Trophoblast cell (in vitro differentiated cells and primary cell): ENCODE results near the gene RAD51D.
A peak's percentile ranks its signal among the peaks of the same experiment; 100 is the strongest.

Experiments used
- DNase-seq, 2 donors: peaks; one replicate each; pipeline ENCODE4 v3.0.0-alpha.2; 2016
- H2AFZ ChIP-seq: 2 replicates; pipeline ENCODE4 v1.6.1; 2013; ENCODE audit warnings: low read length, moderate library complexity, mild to moderate bottlenecking; ENCODE audit not compliant: insufficient read depth, poor library complexity
- H2AK5ac ChIP-seq: 2 replicates; pipeline ENCODE4 v1.6.1; 2013; ENCODE audit warnings: mild to moderate bottlenecking, low read length
- H2BK120ac ChIP-seq: 2 replicates; pipeline ENCODE4 v1.6.1; 2013; ENCODE audit warnings: low read length, mild to moderate bottlenecking, moderate library complexity; ENCODE audit not compliant: insufficient read depth, poor library complexity
- H2BK12ac ChIP-seq: 2 replicates; pipeline ENCODE4 v1.6.1; 2013; ENCODE audit warnings: mild to moderate bottlenecking, low read length, moderate library complexity
- H2BK5ac ChIP-seq: 2 replicates; pipeline ENCODE4 v1.6.1; 2013; ENCODE audit warnings: low read length, low read depth, moderate library complexity, mild to moderate bottlenecking; ENCODE audit not compliant: poor library complexity
- H3K14ac ChIP-seq: 2 replicates; pipeline ENCODE4 v1.6.1; 2013; ENCODE audit warnings: mild to moderate bottlenecking, low read length
- H3K18ac ChIP-seq: 2 replicates; pipeline ENCODE4 v1.6.1; 2013; ENCODE audit warnings: mild to moderate bottlenecking, low read length
- H3K23ac ChIP-seq: 2 replicates; pipeline ENCODE4 v1.6.1; 2013; ENCODE audit warnings: low read length
- H3K27ac ChIP-seq: 2 replicates; pipeline ENCODE4 v1.5.1; 2013; ENCODE audit warnings: low read depth, mild to moderate bottlenecking, inconsistent platforms, low read length, moderate library complexity
- H3K27me3 ChIP-seq: 2 replicates; pipeline ENCODE4 v1.6.1; 2013; ENCODE audit warnings: inconsistent platforms, mild to moderate bottlenecking, low read length, moderate library complexity; ENCODE audit not compliant: insufficient read depth
- H3K36me3 ChIP-seq, 2 experiments: 1 replicate in 1 of 2; 2 replicates in 1 of 2; pipeline ENCODE4 v1.6.1; 2013; ENCODE audit warnings: low read length in 2 of 2, mild to moderate bottlenecking in 2 of 2, moderate library complexity in 1 of 2; ENCODE audit not compliant: insufficient read depth in 2 of 2, control insufficient read depth in 1 of 2
- H3K4ac ChIP-seq: 2 replicates; pipeline ENCODE4 v1.6.1; 2013; ENCODE audit warnings: low read depth, mild to moderate bottlenecking, low read length, moderate library complexity
- H3K4me1 ChIP-seq, 2 experiments: 1 replicate in 1 of 2; 2 replicates in 1 of 2; pipeline ENCODE4 v1.6.1; 2013; ENCODE audit warnings: low read length in 2 of 2, mild to moderate bottlenecking in 2 of 2, moderate library complexity in 1 of 2; ENCODE audit not compliant: insufficient read depth in 2 of 2, control insufficient read depth in 1 of 2
- H3K4me2 ChIP-seq: 2 replicates; pipeline ENCODE4 v1.6.1; 2013; ENCODE audit warnings: inconsistent platforms, mild to moderate bottlenecking, low read length, moderate library complexity
- H3K4me3 ChIP-seq: 2 replicates; pipeline ENCODE4 v1.5.1; 2013; ENCODE audit warnings: mild to moderate bottlenecking, low read depth, low read length, inconsistent platforms
- H3K79me1 ChIP-seq: one replicate; pipeline ENCODE4 v1.6.1; 2013; ENCODE audit warnings: low read length
- H3K79me2 ChIP-seq: 2 replicates; pipeline ENCODE4 v1.6.1; 2013; ENCODE audit warnings: low read length, mild to moderate bottlenecking; ENCODE audit not compliant: control insufficient read depth, insufficient read depth, poor library complexity
- H3K9ac ChIP-seq: 2 replicates; pipeline ENCODE4 v1.6.1; 2013; ENCODE audit warnings: mild to moderate bottlenecking, low read length
- H3K9me3 ChIP-seq: 2 replicates; pipeline ENCODE4 v1.6.1; 2013; ENCODE audit warnings: low read depth, mild to moderate bottlenecking, control low read depth, inconsistent platforms, low read length; ENCODE audit not compliant: insufficient read depth
- H4K12ac ChIP-seq: 2 replicates; pipeline ENCODE4 v1.6.1; 2013; ENCODE audit warnings: low read depth, mild to moderate bottlenecking, low read length, moderate library complexity
- H4K8ac ChIP-seq: 2 replicates; pipeline ENCODE4 v1.6.1; 2013; ENCODE audit warnings: low read depth, mild to moderate bottlenecking, low read length, moderate library complexity
- H4K91ac ChIP-seq: one replicate; pipeline ENCODE4 v1.6.1; 2013; ENCODE audit warnings: low read depth, mild to moderate bottlenecking, low read length, moderate library complexity
- WGBS: extraction: QIAGEN DNeasy Blood & Tissue Kit; methylation state at CpG from one replicate; pipeline ENCODE4 v1.1.7; 2013; ENCODE audit warnings: missing lambda C conversion rate; ENCODE audit not compliant: insufficient read length, insufficient coverage; ENCODE audit errors: extremely low coverage; 5-methylcytosine and 5-hydroxymethylcytosine counted together

RAD51D gene

GRCh38 chr17:35084987-35085386 is 34.7 kb downstream of the RAD51D start:
- H3K23ac ChIP-seq, result no peak overlapping the region
- H4K91ac ChIP-seq, result no peak overlapping the region
- no peak overlapping the region for H2AK5ac ChIP-seq
- H3K4me3 ChIP-seq, result no peak overlapping the region
- peak in 1 of 2 donors; percentile 18 for DNase-seq
- H2BK5ac ChIP-seq, result no peak overlapping the region
- no peaks in the 10 kb centered on the region for H3K27me3 ChIP-seq
- H3K36me3 ChIP-seq, result no peaks in the 10 kb centered on the region
- H3K4me1 ChIP-seq, result peaks cover 3 to 11% of the 10 kb centered on the region in 2 experiments
- no peak overlapping the region for H3K4me2 ChIP-seq
- no peak overlapping the region for H2AFZ ChIP-seq
- H2BK12ac ChIP-seq, result no peak overlapping the region
- no peak overlapping the region for H3K9ac ChIP-seq
- no peak overlapping the region for H3K14ac ChIP-seq
- H3K9me3 ChIP-seq, result no peaks in the 10 kb centered on the region
- no peak overlapping the region for H3K4ac ChIP-seq
- H3K79me1 ChIP-seq, result peaks cover 10% of the 10 kb centered on the region
- H3K79me2 ChIP-seq, result peaks cover 4% of the 10 kb centered on the region
- no peak overlapping the region for H4K8ac ChIP-seq
- no peak overlapping the region for H3K18ac ChIP-seq
- H2BK120ac ChIP-seq, result no peak overlapping the region
- H3K27ac ChIP-seq, result no peak overlapping the region
- H4K12ac ChIP-seq, result no peak overlapping the region
- no CpG with 5 or more reads among the region's 2 CpGs for WGBS

- WGBS, result no CpG with 5 or more reads among the region's 2 CpGs
- Histone ChIP-seq H4K91ac (no peak overlapping the region), H3K23ac (no peak overlapping the region), H3K9ac (no peak overlapping the region), H3K18ac (no peak overlapping the region), H2BK5ac (no peak overlapping the region), H3K27ac (no peak overlapping the region), H2AK5ac (no peak overlapping the region), H3K79me1 (no peaks in the 10 kb centered on the region), H3K27me3 (no peaks in the 10 kb centered on the region), H3K14ac (no peak overlapping the region), H3K79me2 (no peaks in the 10 kb centered on the region), H3K4me3 (no peak overlapping the region), H3K9me3 (no peaks in the 10 kb centered on the region), H2BK120ac (no peak overlapping the region), H2BK12ac (no peak overlapping the region), H2AFZ (no peak overlapping the region), H3K36me3 (no peaks in the 10 kb centered on the region), H3K4me1 (peaks cover 3 to 6% of the 10 kb centered on the region in 2 experiments), H3K4me2 (no peak overlapping the region), H4K8ac (no peak overlapping the region), H4K12ac (no peak overlapping the region), H3K4ac (no peak overlapping the region)
- DNase-seq, result no peak
Observed at GRCh38 chr17:35083071-35083470, 36.6 kb downstream of the RAD51D start.

- Histone ChIP-seq H3K4me1 (peaks cover 0 to 3% of the 10 kb centered on the region in 2 experiments), H3K4me2 (no peak overlapping the region), H2AFZ (no peak overlapping the region), H4K8ac (no peak overlapping the region), H3K4ac (no peak overlapping the region), H4K91ac (no peak overlapping the region), H3K79me2 (no peaks in the 10 kb centered on the region), H3K79me1 (no peaks in the 10 kb centered on the region), H3K9ac (no peak overlapping the region), H2BK120ac (no peak overlapping the region), H2AK5ac (no peak overlapping the region), H3K23ac (no peak overlapping the region), H3K18ac (no peak overlapping the region), H3K4me3 (no peak overlapping the region), H3K27ac (no peak overlapping the region), H2BK12ac (no peak overlapping the region), H4K12ac (no peak overlapping the region), H2BK5ac (no peak overlapping the region), H3K36me3 (no peaks in the 10 kb centered on the region), H3K14ac (no peak overlapping the region), H3K27me3 (no peaks in the 10 kb centered on the region), H3K9me3 (no peaks in the 10 kb centered on the region)
- peak in 1 of 2 donors; percentile 63 for DNase-seq
- no CpG with 5 or more reads among the region's 3 CpGs for WGBS
Observed at GRCh38 chr17:35082073-35082657, 37.5 kb downstream of the RAD51D start.

GRCh38 chr17:35081638-35082037 is 38.0 kb downstream of the RAD51D start:
- Histone ChIP-seq H3K4me1 (no peaks in the 10 kb centered on the region), H3K4me2 (no peak overlapping the region), H3K79me2 (no peaks in the 10 kb centered on the region), H4K8ac (no peak overlapping the region), H3K27ac (no peak overlapping the region), H3K36me3 (no peaks in the 10 kb centered on the region), H2AK5ac (no peak overlapping the region), H2BK5ac (no peak overlapping the region), H3K18ac (no peak overlapping the region), H3K27me3 (no peaks in the 10 kb centered on the region), H2BK12ac (no peak overlapping the region), H3K4me3 (no peak overlapping the region), H3K23ac (no peak overlapping the region), H2AFZ (no peak overlapping the region), H4K91ac (no peak overlapping the region), H3K79me1 (no peaks in the 10 kb centered on the region), H3K9ac (no peak overlapping the region), H2BK120ac (no peak overlapping the region), H4K12ac (no peak overlapping the region), H3K14ac (no peak overlapping the region), H3K4ac (no peak overlapping the region), H3K9me3 (no peaks in the 10 kb centered on the region)
- no CpG with 5 or more reads among the region's 1 CpG for WGBS
- no peak for DNase-seq
